Measurements from ENCODE around the gene BRD7. TPM values are rescaled to one million over a fixed set of nuclear protein-coding genes. Genes with fewer than 3 reads are reported as not detected.

Gene BRD7
- total RNA-seq, 2 experiments from 2014 or later = 87.9 to 103 TPM

DNA sequence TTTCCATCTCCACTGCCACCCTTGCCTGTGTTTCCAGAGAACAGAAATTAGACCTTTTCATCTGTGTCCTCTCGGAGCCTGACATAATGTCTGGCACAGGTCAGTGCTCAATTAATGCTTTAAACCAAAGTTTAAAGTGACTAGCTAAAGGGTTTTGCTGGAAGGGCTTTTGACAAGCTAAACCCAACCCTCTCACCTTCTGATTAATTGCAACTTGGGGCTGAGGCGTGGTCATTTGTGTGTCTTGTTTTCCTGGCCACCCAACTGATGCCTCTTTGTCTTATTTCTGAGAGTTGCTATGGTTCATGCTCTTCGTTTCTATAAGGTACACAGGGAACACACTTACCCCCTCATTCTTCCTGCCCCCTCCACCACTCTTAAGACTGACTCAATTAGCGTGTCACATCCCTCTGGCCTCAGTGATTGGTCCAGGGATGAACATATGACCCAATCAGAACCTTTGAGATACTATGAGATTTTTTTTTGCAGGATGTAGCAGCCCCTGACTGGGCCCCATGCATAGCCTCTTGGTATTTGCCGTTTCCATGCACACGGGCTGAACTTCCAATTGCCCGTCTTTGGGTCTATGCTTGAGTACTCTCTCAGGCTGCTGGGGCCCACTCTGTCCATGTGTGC lies 15.8 kb upstream of the BRD7 start:
- Mint-ChIP-seq H3K4me1 (ENCODE audit: low read depth) (no peaks in the 10 kb centered on the region), H3K4me3 (no peak overlapping the region), H3K27ac (no peak overlapping the region), H3K27me3 (peaks cover 2% of the 10 kb centered on the region), H3K9me3 (no peaks in the 10 kb centered on the region), H3K36me3 (no peaks in the 10 kb centered on the region)
- ChIA-PET POLR2A (no interaction called here), CTCF (no interaction called here)
- intact Hi-C loops (cut with micrococcal nuclease) = no loop called here
- DNase-seq = no peak

DNA sequence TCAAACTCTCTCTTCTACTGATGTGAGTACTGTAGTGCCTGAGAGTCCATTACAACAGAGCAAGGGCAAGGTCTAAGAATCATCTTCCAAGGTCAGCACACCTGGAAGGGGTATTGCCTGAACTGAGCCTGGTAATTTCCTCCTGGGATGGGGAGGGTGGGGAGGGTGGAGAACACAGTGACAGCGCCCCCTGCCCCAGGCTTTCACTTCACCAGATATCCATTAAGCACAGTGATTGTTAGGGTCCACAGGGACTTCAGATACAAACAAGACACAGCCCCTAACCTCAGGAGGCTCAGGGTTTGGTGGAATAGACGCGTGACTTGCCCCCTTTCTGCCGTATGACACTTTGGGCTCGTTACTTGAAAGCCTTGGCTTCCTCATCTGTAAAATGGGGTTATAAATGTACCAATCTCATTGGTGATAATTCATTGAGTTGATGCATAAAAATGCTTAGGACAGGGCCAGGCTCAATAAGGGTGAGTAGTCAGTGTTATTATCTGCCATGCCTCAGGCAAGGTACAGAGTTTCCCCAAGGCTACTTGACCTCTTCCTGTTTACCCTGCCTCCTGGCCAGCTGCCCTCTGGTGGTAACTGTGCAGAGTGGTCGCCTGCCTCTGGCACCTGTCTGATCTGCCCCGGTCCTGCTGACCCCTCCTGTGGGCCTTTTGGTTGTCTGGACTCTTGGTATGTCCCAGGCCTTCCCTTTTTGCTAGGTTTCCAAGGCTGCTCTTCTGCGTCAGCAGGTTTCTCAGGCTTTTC lies 13.1 kb upstream of the BRD7 start:
- Mint-ChIP-seq H3K27ac (no peak overlapping the region), H3K36me3 (no peaks in the 10 kb centered on the region), H3K27me3 (peaks cover 4% of the 10 kb centered on the region), H3K4me1 (ENCODE audit: low read depth) (no peaks in the 10 kb centered on the region), H3K4me3 (no peak overlapping the region), H3K9me3 (no peaks in the 10 kb centered on the region)
- POLR2A ChIA-PET = no interaction called here
- intact Hi-C loops (cut with micrococcal nuclease) = no loop called here
- CTCF ChIA-PET = no interaction called here
- no peak for DNase-seq

DNA sequence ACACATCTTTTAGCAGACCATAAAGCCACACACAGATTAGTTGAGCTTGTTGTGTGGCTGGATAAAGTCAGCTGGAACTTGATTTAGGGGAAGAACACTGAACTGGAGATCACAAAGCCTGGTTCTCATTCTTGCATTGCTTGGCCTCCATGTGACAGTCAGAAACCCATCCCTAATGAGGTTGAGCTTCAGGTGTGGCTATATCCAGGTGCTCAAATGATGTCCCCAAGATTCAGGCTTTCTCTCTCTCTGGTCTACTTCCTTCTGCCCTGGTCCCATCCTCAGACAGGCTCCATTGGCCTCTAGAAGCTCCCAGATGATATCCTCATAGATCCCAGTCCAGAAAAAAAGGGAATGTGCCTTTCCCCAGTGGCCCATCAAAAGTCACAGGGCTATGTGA lies 9.6 kb upstream of the BRD7 start:
- Mint-ChIP-seq H3K4me1 (ENCODE audit: low read depth) (no peaks in the 10 kb centered on the region), H3K4me3 (no peak overlapping the region), H3K9me3 (no peaks in the 10 kb centered on the region), H3K36me3 (no peaks in the 10 kb centered on the region), H3K27ac (no peak overlapping the region), H3K27me3 (peaks cover 6% of the 10 kb centered on the region)
- POLR2A ChIA-PET = no interaction called here
- DNase-seq = no peak
- intact Hi-C loops (cut with micrococcal nuclease) = no loop called here
- CTCF ChIA-PET = interaction anchor here (0.6 to 1.8 kb wide), 6 partner anchors 18 to 428 kb away, joined by 3 to 7 read pairs (median 3); no protein-coding TSS in a partner anchor

DNA sequence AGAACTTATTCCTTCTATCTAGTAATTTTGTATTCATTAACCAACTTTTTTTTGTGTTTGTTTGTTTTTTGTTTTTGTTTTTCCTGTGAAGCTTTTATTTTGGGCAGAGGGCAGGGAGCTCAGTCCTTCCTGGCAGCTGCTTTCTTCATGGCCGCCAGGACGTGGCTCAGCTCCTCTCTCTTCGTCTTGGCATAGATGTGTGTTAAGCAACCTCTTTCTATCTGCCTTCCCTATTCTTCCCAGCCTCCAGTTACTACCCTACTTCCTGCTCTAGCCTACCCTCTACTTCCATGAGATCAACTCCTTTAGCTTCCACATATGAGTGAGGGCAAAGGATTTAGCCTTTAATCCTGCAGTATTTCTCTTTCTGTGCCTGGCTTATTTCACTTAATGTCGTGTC lies 8.2 kb upstream of the BRD7 start:
- intact Hi-C loops (cut with micrococcal nuclease) = no loop called here
- peaks cover 6% of the 10 kb centered on the region for H3K27me3 Mint-ChIP-seq
- no peaks in the 10 kb centered on the region for H3K36me3 Mint-ChIP-seq
- no peak overlapping the region for H3K27ac Mint-ChIP-seq
- ChIA-PET CTCF (interaction anchor here (1.6 to 1.8 kb wide), 2 partner anchors 22 to 288 kb away, joined by 3 to 7 read pairs; no protein-coding TSS in a partner anchor), POLR2A (no interaction called here)
- no peak for DNase-seq
- H3K9me3 Mint-ChIP-seq = no peaks in the 10 kb centered on the region
- H3K4me1 Mint-ChIP-seq (ENCODE audit: low read depth) = no peaks in the 10 kb centered on the region
- no peak overlapping the region for H3K4me3 Mint-ChIP-seq

DNA sequence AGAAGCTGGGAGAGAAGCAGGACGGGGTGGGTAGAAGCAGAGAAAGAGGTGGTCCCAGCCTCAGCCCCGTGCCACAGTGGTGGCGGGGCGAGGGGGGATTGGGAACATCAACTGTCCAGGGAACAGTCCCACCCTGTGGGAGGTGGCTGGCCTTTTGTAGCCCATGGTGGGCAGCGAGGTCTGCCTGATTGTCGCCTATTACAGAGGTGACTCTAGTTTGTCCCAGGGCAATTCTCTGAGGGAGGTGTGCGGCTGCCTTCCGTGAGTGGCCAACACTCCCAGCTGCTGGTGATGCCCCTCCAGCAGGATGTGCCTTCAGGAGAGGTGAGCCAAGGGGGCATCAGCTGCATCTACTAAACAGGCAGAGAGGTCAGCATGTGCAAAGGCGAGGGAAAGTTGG lies 5.0 kb upstream of the BRD7 start:
- POLR2A ChIA-PET = no interaction called here
- CTCF ChIA-PET = interaction anchor here (0.9 to 2.8 kb wide), 4 partner anchors 9 to 432 kb away, joined by 4 to 9 read pairs (median 6); no protein-coding TSS in a partner anchor
- peaks cover 6% of the 10 kb centered on the region for H3K27me3 Mint-ChIP-seq
- H3K36me3 Mint-ChIP-seq = no peaks in the 10 kb centered on the region
- DNase-seq = no peak
- H3K9me3 Mint-ChIP-seq = no peaks in the 10 kb centered on the region
- peaks cover 8% of the 10 kb centered on the region for H3K4me1 Mint-ChIP-seq (ENCODE audit: low read depth)
- H3K27ac Mint-ChIP-seq = no peak overlapping the region
- no peak overlapping the region for H3K4me3 Mint-ChIP-seq
- intact Hi-C loops (cut with micrococcal nuclease) = loop anchor here (5.0 kb wide), 1 partner anchor 254 kb away; no protein-coding TSS in a partner anchor

DNA sequence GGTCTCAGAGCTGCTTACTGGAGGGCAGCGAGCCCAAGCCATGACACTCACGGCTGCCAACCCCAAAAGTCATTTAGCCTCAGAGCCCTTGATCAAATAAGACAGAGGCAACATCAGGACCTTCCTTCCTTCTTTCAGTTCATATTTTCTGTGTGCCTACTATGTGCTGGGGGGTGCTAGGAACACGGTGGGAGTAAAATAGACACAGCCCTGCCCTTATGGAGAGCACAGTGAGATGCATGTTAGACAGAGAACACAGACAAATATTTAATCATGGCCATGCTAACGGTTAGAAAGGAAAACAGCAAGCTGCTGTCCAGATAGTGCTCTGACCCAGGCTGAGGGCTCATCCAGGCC lies 4.5 kb upstream of the BRD7 start:
- DNase-seq = no peak
- CTCF ChIA-PET = interaction anchor here (0.7 to 4.7 kb wide), 6 partner anchors 10 to 433 kb away, joined by 3 to 40 read pairs (median 6); no protein-coding TSS in a partner anchor
- Mint-ChIP-seq H3K36me3 (no peaks in the 10 kb centered on the region), H3K4me3 (no peak overlapping the region), H3K4me1 (ENCODE audit: low read depth) (peaks cover 8% of the 10 kb centered on the region), H3K27me3 (peaks cover 6% of the 10 kb centered on the region), H3K9me3 (no peaks in the 10 kb centered on the region), H3K27ac (no peak overlapping the region)
- intact Hi-C loops (cut with micrococcal nuclease) = loop anchor here (5.0 kb wide), 1 partner anchor 254 kb away; no protein-coding TSS in a partner anchor
- POLR2A ChIA-PET = no interaction called here

DNA sequence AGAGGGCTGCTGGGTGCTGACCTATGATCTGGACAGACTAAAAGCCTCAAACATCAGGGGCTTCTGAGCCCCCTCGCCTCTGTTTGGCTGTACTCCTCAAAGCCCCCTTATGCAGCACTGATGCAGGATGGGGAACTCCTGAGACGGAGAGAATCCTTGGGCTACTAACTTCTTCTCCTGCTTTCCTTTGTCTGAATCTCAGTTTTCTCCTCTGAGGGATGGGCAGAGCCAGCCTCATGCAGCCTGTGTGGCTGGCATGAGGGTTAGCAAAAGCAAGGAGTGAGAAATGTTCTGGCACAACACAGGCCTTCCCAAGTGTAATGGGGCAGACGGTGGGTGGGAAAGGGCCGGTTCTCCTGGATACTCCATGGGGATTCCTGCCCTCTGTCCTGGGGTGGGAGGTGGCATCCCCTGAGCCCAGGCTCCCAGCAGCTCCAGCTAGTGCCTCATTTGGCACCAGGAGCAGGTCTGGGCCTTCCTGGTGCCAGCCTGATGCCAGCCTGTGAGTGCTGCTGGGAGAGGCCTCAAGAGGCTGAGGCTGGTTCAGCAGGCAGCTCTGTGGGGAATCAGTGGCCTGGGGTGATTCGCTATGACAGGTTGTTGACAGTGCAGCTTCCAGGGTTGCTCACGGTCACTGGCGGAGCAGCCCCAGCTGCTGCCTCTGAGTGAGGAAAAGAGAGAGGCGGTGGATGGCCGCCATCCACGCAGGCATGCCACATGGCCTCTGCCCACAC lies 4.0 kb upstream of the BRD7 start:
- Mint-ChIP-seq H3K27me3 (peaks cover 6% of the 10 kb centered on the region), H3K9me3 (no peaks in the 10 kb centered on the region), H3K36me3 (peaks cover 3% of the 10 kb centered on the region), H3K4me3 (no peak overlapping the region), H3K27ac (no peak overlapping the region), H3K4me1 (ENCODE audit: low read depth) (peaks cover 12% of the 10 kb centered on the region)
- POLR2A ChIA-PET = no interaction called here
- DNase-seq = peak; percentile 24
- CTCF ChIA-PET = interaction anchor here (0.7 to 4.7 kb wide), 7 partner anchors 11 to 433 kb away, joined by 3 to 40 read pairs (median 6); no protein-coding TSS in a partner anchor
- intact Hi-C loops (cut with micrococcal nuclease) = loop anchor here (5.0 kb wide), 1 partner anchor 255 kb away; no protein-coding TSS in a partner anchor

DNA sequence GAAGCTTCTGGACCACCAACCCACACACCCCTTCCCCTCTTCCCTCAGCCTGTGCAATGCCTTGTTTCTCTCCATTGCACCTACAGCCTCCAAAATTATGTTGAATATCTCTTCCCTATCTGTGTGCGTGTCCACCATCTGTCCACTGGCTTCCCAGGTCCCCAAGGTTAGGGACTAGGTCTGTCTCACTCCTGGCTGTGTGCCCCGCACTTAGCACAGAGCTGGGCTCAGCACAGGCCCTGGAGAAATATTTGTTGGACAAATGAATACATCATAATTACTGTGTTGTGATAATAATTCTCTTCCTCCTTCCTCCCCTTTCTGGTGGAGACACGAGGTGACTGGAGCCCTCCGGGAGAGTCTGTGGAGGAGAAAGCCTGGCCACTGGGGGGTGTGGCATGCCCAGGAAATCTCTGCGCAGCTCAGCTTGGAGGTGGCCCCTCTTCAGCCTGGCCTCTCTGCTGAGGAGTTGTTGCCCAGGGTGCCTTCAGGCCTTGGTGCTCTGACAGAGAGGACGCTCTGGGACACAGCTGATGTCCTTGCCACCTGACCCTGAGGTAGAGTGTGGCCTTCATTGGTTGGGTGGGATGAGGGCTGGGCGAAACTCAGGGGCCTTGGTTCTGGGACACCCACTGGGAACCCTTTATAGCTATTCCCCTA lies 3.3 kb upstream of the BRD7 start:
- Mint-ChIP-seq H3K4me3 (no peak overlapping the region), H3K27me3 (peaks cover 6% of the 10 kb centered on the region), H3K9me3 (no peaks in the 10 kb centered on the region), H3K27ac (no peak overlapping the region), H3K4me1 (ENCODE audit: low read depth) (peaks cover 17% of the 10 kb centered on the region), H3K36me3 (peaks cover 7% of the 10 kb centered on the region)
- ChIA-PET CTCF (interaction anchor here (1.4 to 4.7 kb wide), 5 partner anchors 11 to 434 kb away, joined by 3 to 40 read pairs (median 6); no protein-coding TSS in a partner anchor), POLR2A (no interaction called here)
- intact Hi-C loops (cut with micrococcal nuclease) = loop anchor here (5.0 kb wide), 1 partner anchor 255 kb away; no protein-coding TSS in a partner anchor
- peak; percentile 20 for DNase-seq

DNA sequence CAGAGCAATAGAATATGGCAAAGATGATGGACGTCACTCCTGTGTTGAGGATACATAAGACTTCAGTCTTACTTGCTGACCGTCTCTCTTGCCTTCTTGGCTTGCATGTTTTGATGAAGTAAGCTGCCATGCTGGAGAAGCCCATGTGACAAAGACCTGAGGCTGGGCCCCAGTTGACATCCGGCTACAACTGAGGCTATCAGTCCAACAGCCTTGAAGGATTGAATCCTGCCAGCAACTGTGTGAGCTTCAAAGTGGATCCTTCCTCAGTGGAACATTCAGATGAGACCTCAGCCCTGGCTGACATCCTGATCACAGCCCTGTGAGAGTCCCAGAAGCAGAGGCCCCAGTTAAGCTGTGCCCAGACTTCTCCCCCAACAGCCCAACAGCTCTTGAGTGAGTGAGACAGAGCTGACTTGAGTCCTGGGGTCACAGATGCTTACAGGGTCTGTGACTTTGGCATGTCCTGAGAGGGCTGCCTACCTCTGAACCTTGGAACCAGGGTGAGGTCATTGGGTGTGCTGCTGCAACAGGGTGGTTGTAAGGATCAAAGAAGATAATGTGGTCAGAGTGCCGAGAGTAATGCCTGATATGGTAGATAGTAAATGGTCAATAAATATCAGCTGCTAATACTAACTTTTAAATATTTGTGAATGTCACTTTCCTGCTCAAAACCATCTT lies 2.4 kb upstream of the BRD7 start:
- no peak overlapping the region for H3K27ac Mint-ChIP-seq
- H3K27me3 Mint-ChIP-seq = peaks cover 4% of the 10 kb centered on the region
- peaks cover 24% of the 10 kb centered on the region for H3K4me1 Mint-ChIP-seq (ENCODE audit: low read depth)
- H3K4me3 Mint-ChIP-seq = no peak overlapping the region
- H3K36me3 Mint-ChIP-seq = peaks cover 9% of the 10 kb centered on the region
- CTCF ChIA-PET = interaction anchor here (0.9 to 4.7 kb wide), 5 partner anchors 10 to 435 kb away, joined by 3 to 40 read pairs (median 6); no protein-coding TSS in a partner anchor
- H3K9me3 Mint-ChIP-seq = no peaks in the 10 kb centered on the region
- intact Hi-C loops (cut with micrococcal nuclease) = loop anchor here (5.0 kb wide), 1 partner anchor 256 kb away; no protein-coding TSS in a partner anchor
- POLR2A ChIA-PET = no interaction called here
- DNase-seq = no peak

DNA sequence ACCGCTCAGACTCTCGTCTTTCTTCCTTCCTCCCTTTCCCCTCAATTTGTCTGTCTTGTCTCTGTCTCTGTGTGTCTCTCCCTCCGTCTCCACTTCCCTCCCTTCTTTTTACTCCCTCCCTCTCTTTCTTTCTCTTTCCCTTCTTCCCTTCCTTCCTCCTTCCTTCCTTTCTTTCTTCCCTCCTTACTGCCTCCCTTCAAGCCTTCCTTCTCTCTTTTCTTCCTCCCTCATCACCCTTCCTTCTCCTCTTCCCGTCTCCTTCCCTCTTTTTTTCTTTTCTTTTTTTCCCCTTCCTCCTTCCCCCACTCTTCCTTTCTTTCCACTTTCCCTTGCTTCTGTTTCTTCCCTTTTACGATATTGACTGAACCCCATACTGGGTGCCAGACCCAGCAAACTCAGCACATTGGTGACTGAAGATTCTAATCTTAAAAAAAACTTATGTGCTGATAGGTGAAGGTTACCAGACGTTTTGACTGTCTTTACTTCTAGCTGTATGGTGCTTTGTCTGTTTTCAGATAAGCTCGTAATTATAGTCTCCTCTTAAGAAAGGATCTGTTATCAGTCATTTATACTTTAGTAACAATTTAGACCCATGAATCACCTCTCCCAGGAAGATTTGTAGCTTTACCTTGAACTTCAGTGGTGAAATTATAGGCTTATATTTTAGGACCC lies 481 bp upstream of the BRD7 start:
- Mint-ChIP-seq H3K4me3 (peak overlapping the region; percentile 60), H3K27me3 (peaks cover 2% of the 10 kb centered on the region), H3K4me1 (ENCODE audit: low read depth) (peaks cover 40% of the 10 kb centered on the region), H3K36me3 (peaks cover 22% of the 10 kb centered on the region), H3K9me3 (no peaks in the 10 kb centered on the region), H3K27ac (peak overlapping the region; percentile 80)
- no peak for DNase-seq
- POLR2A ChIA-PET = interaction anchor here (0.8 kb wide), 1 partner anchor 344 kb away, joined by 3 read pairs; the partner anchor contains the start of gene CNEP1R1
- CTCF ChIA-PET = interaction anchor here (0.6 to 4.7 kb wide), 19 partner anchors 9 to 437 kb away, joined by 3 to 40 read pairs (median 5); partner anchors contain the start of gene CNEP1R1
- intact Hi-C loops (cut with micrococcal nuclease) = loop anchor here (2.0 to 5.0 kb wide), 7 partner anchors 138 to 438 kb away; partner anchors contain the start of genes CNEP1R1, HEATR3 and NKD1
